Activated CD4-positive, alpha-beta T cell treated with anti-CD3 and anti-CD28 coated beads, Interleukin-2, Interleukin-6, amounts not matched to agents 100 ng/mL and 50 ng/mL, durations not matched to agents 16 hours and 8 hours (primary cell): ENCODE data around the gene RIIAD1.
A peak's percentile ranks its signal among the peaks of the same experiment; 100 is the strongest.
"Not testable (repeated sequence)": the region's sequence is repeated elsewhere in the genome, so short reads cannot be mapped to it uniquely, and the experiment has no call there.

Experiments used
- DNase-seq: peaks from one replicate; pipeline ENCODE4 v3.0.0-alpha.2; 2020

Gene RIIAD1, protein sequence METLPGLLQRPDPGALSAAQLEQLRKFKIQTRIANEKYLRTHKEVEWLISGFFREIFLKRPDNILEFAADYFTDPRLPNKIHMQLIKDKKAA

DNA sequence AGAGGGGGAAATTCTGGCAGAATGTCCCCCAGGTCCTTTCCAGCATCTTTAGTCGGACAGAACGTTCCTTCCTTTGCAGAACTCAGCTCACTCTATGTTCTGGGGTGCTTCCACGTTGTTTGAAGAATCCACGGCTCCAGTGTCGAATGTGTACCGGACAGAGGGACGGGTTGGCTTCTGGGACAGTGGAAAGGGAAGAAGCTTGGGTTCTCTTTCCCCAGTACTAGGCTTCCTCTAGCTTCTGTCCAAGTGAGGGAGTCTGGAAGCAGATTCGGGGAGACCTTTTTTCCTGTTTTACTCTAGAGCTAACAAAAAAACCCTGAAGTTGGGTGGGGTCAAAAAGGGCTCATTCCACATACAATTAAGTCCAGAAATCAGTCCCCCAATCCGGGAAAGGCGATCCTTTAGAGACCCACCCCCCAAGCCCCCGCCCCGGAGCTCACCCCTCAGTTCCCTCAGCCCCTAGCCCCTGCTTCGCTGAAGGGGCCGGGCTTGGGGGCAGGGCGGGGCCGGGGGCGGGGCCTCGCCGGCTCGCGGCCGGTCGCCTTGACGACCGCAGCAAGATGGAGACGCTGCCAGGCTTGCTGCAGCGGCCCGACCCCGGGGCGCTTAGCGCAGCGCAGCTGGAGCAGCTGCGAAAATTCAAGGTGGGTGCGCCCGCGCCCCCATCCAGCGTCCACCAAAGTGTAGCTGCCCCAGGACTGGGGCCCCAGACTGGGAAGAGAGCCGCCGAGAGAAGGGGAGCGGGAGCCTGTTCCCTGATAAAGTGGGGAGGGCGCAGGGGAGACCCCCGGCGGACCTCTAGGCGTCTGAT lies at the start of gene RIIAD1:
TSS of gene RIIAD1 (plus strand) at position 549 of the 814 bp plus-strand sequence. CDS start at position 564, 15 bp downstream.
- peak; percentile 42 for DNase-seq

- no peak for DNase-seq
These were observed 47.9 kb upstream of the RIIAD1 start for GRCh38 chr1:151673407-151673806.

GRCh38 chr1:151680391-151680790 lies 40.9 kb upstream of the RIIAD1 start:
- DNase-seq, result no peak

- peak; percentile 15 for DNase-seq
These were observed 40.5 kb upstream of the RIIAD1 start for GRCh38 chr1:151680826-151681225.

- no peak for DNase-seq
These were observed 39.4 kb upstream of the RIIAD1 start for GRCh38 chr1:151681923-151682322.

DNA sequence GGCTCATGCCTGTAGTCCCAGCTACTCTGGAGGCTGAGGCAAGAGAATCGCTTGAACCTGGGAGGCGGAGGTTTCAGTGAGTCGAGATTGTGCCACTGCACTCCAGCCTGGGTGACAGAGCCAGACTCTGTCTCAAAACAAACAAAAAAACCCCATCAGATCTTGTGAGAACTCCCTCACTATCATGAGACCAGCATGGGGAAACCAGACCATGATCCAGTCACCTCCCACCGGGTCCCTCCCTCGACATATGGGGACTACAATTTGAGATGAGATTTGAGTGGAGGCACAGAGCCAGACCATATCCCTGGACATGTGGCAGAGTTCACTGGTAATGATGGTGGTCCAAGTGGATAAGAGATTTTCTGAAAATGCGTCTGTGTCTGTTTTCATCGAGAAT lies 38.4 kb upstream of the RIIAD1 start:
- DNase-seq, result not testable (repeated sequence)

GRCh38 chr1:151684128-151684527 lies 37.2 kb upstream of the RIIAD1 start:
- no peak for DNase-seq

- DNase-seq, result no peak
These were observed 34.8 kb upstream of the RIIAD1 start for GRCh38 chr1:151686561-151686960.

- no peak for DNase-seq
These were observed 31.8 kb upstream of the RIIAD1 start for GRCh38 chr1:151689494-151689893.

GRCh38 chr1:151692226-151692625 lies 29.1 kb upstream of the RIIAD1 start:
- DNase-seq, result no peak

DNA sequence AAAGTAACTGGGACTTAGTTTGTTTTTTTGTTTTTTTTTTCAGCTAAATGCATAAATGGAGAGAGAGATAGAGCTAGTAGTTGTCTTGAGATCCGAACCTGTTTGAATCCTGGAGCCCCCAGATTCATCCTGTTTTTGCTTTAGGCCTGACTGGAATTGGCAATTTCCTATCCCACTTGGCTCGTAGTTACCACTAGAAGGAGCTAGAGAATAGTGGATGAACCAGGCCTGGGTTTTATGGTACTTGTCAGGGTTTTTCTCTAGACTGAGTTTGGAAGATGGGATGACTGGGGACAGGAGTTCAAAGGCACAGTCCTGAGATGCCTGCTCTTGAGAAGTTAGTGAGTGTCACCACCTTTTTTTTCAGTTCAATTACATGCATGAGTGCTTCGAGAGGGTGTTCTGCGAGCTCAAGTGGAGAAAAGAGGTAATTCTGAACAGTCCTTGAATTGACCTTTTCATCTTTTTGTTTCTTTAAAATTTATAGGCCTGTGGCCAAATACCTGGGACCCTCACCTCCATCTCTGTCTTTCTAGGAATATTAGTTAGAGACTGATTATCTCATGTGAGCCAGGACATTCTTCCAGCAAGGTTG lies 28.2 kb upstream of the RIIAD1 start:
- DNase-seq, result no peak

DNA sequence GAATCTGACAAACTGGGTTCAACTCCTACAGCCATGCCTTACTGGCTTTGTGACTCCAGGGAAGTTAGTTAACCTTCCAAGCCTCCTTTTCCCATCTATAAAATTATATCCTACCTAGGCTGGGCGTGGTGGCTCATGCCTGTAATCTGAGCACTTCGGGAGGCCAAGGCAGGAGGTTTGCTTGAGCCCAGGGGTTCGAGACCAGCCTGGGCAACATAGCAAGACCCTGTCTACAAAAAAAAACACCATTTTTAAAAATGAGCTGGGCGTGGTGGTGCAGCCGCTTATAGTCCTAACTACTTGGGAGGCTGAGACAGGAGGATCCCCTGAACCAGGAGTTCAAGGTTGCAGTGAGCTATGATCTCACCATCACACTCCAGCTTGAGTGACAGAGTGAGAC lies 19.8 kb upstream of the RIIAD1 start:
- DNase-seq, result no peak

DNA sequence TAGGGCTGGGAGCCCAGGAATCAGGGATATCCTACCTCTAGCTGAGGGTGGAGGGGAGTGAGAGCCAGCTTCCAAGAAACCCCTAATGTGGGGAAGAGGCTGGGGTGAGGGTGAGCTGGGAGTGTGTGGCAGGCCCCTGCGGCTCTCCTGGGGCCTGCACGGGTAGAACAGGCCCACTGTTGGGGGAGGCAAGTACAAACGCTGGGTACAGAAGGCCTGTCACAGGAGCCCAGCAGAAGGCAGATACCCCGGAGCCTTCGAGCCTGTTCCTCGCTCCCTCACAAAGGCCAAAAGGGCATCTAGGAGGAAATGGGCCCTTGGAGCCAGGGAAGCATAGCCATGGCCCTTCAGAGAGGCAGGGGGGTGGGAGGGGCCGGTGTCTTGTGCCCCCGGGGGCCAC lies 18.4 kb upstream of the RIIAD1 start:
- no peak for DNase-seq

DNA sequence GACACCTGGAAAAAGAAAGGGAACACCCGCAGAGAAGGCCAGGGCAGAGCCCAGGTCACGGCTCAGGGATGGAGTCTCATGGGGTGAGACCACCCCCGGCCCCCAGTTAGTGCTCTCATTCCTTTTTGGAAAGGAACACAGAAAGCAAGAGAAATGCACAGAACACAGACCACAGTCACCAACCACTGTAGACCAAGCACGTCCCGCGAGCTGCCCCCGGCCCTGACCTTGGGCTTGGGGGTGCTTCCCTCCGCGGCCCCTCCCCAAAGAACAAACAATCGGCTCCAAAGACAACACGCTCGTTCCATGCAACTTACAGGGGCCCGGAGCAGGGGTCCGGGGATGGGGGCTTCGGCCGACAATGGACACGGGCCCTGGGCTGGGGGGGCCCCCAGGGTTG lies 17.5 kb upstream of the RIIAD1 start:
- no peak for DNase-seq

DNA sequence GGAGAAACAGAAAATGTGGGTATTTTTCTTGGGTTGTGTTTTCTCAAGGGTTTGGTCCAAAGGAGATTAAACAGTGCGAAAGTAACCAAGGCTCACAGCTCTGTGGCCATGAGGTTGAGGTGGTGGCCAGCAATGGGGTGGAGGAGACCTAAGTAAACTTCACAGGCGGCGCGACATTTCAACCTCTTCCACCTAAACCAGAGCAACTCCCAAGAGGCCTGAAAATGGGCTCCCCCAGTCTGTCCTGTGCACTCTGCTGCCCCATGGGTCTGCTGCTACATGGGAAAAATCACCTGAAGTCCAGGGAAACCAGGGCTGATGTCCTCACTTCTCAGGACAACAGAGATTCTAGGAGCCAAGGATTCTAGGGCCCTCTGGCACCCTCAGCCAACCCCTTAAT lies 17.1 kb upstream of the RIIAD1 start:
- no peak for DNase-seq

DNA sequence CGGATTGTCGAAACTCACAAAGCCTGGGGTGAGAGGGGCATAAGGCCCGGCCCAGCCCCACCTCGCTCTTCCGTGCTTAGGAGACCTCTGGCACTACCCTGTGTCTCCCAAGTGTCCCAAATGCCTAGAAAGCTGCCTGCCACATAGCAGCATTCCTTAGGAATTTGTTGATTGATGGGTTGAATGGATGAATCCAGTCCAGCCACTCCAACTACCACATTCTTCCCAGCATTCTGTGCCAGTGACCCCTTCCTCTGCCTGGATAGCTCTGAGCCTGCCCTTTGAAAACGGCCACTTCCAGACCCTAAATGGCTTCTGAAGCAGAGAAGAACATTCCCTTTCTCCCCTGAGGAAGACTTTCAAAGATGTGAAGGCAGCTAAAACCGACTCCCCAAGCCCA lies 16.2 kb upstream of the RIIAD1 start:
- no peak for DNase-seq

GRCh38 chr1:151705753-151706463 lies 15.4 kb upstream of the RIIAD1 start:
- no peak for DNase-seq

DNA sequence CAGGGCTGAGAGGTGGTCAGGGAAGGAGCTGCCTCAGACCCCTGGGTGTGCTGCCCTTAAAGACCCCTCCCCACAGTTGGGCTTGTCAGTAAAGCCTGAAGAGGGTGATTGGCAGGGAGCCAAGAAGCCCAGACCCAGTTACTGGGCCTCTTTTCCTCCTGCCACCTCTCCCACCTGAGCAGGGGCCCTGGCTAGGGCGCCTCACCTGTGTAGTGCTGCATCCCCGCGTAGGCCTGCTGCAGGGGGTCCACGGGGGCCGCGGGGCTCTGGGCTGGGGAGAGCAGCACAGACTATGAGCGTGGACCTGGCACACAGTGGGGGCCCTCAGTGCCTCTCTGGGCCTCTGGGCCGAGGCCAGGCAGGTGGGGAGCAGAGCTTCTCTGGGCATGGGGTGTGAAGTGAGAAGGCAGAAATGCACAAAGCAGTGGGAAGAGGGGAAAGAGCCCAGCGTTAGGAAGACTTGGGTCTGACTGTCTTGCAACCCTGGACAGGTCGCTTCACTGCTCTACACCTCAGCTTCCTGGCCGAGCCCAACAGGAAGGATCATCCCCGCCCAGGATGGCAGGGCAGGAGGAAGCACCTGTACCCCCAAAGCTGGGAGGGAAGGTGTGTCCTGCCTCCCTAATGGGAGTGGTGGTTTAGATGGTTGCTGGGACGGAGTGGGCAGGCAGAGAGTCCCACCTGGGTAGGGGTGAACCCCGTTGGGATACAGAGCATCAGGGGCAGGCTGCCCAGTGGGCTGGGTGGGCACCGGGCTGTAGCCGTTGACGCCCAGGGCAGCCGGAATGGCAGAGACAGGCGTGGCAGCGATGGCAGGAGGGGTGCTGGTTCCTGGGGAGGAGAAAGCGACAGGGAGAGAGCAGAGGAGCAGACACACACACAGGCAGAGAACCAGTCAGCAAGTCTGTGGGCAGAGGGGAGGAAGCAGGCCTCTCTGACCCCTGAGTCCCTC lies 14.6 kb upstream of the RIIAD1 start:
- no peak for DNase-seq

GRCh38 chr1:151707541-151708065 lies 13.7 kb upstream of the RIIAD1 start:
- DNase-seq, result no peak

DNA sequence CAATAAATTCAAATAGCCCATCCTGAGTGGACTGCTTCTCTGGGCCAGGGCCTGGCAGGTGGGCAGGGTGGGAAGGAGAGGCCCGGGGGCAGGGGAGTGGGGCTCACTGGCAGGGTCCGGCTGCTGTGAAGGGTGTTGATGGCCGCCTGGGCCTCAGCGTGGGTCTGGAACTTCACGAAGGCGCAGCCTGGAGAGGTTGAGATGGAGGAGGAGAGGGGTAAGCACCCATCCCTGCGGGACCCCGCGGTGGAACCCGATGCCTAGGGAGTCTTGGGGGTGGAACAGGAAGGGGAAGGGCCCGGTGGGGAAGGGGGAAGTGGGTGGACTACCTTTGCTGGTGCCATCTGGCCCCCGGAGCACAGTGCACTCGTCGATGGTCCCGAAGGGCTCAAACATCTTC lies 12.4 kb upstream of the RIIAD1 start:
- no peak for DNase-seq

GRCh38 chr1:151710187-151710840 lies 11.0 kb upstream of the RIIAD1 start:
- peak; percentile 41 for DNase-seq
